HepG2 (cell line): ENCODE results near the gene MPV17L2.
"Not testable (repeated sequence)": the region's sequence is repeated elsewhere in the genome, so short reads cannot be mapped to it uniquely, and the experiment has no call there.

Experiments used
- KDM5A ChIP-seq: fragments of 200-600 bp; sonication (generic); IDR thresholded peaks from 2 replicates; pipeline ENCODE4 v1.7.0; 2018; ENCODE audit warnings: antibody characterized with exemption, mild to moderate bottlenecking, low read length, borderline replicate concordance
- KLF13 ChIP-seq: sonication (generic); formaldehyde crosslinking; IDR thresholded peaks from 2 replicates; pipeline ENCODE4 v1.4.0; 2020; ENCODE audit warnings: mild to moderate bottlenecking, missing genetic modification reagents
- PAF1 ChIP-seq: IDR thresholded peaks from 2 replicates; pipeline ENCODE4 v1.6.1; 2016; ENCODE audit warnings: missing genetic modification reagents, missing compliant biosample characterization
- POLR2A ChIP-seq, 2 experiments: IDR thresholded peaks; 2 replicates each; pipeline ENCODE4 v1.6.1; 2011; ENCODE audit warnings: low read depth in 2 of 2, low read length in 2 of 2, mild to moderate bottlenecking in 1 of 2, moderate library complexity in 1 of 2; ENCODE audit not compliant: insufficient read depth in 1 of 2
- RFX5 ChIP-seq: IDR thresholded peaks from 2 replicates; pipeline ENCODE4 v1.6.1; 2011; ENCODE audit warnings: low read depth, low read length, improper control_type of control experiment
- SMARCC2 ChIP-seq: fragments of 450-650 bp; IDR thresholded peaks from 2 replicates; pipeline ENCODE4 v1.6.1; 2017; ENCODE audit warnings: antibody characterized with exemption, mild to moderate bottlenecking
- TEAD2 ChIP-seq: sonication (generic); formaldehyde crosslinking; IDR thresholded peaks from 2 replicates; pipeline ENCODE4 v1.9.0; 2021; ENCODE audit warnings: missing genetic modification reagents
- YEATS2 ChIP-seq: sonication (generic); formaldehyde crosslinking; IDR thresholded peaks from 2 replicates; pipeline ENCODE4 v1.4.0; 2020; ENCODE audit warnings: missing genetic modification reagents, borderline replicate concordance
- ZFP1 ChIP-seq: IDR thresholded peaks from 2 replicates; pipeline ENCODE4 v1.6.1; 2016
- ZNF777 ChIP-seq: sonication (generic); formaldehyde crosslinking; IDR thresholded peaks from 2 replicates; pipeline ENCODE4 v1.4.0; 2020; ENCODE audit warnings: missing genetic modification reagents
- TF ChIP-seq, protein P1 (sequence below): sonication (generic); formaldehyde crosslinking; conservative IDR thresholded peaks from 2 replicates; pipeline ENCODE4 v1.8.0; 2022; ENCODE audit warnings: mild to moderate bottlenecking, moderate library complexity, missing genetic modification reagents
- TF ChIP-seq, protein P2 (sequence below), 2 experiments: sonication (generic) in 1 of 2; formaldehyde crosslinking in 1 of 2; IDR thresholded peaks; 2 replicates each; pipeline versions ENCODE4 v1.6.1 to v1.9.0; 2014 to 2022; ENCODE audit warnings: antibody characterized with exemption in 1 of 2, borderline replicate concordance in 1 of 2, inconsistent platforms in 1 of 2, low read depth in 1 of 2, missing genetic modification reagents in 1 of 2
- TF ChIP-seq, protein P3 (sequence below): sonication (generic); formaldehyde crosslinking; conservative IDR thresholded peaks from 2 replicates; pipeline ENCODE4 v1.4.0; 2020; ENCODE audit warnings: missing genetic modification reagents

DNA sequence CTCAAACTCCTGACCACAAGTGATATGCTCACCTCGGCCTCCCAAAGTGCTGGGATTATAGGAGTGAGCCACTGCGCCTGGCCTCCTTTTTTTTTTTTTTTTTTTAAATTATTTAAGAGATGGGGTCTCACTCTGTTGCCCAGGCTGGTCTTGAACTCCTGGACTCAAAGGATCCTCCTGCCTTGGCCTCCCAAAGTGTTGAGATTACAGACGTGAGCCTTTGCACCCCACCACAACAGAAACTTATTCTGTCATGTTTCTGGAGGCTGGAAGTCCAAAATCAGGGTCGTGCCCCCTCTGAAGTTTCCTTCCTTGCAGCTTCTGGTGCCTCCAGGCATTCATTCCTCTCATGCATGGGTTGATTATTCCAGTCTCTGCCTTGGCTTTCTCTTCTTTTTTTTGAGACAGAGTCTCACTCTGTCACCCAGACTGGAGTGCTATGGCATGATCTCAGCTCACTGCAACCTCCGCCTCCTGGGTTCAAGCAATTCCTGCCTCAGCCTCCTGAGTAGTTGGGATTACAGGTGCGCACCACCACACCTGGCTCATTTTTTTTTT, 33.9 kb upstream of the MPV17L2 start:
- not testable (repeated sequence) for TF ChIP-seq KDM5A; YEATS2; RFX5; TEAD2 (CRISPR knock-in tag); SMARCC2; ZNF777 (CRISPR knock-in tag); POLR2A (IDR thresholded peaks at IDR 0.05; ENCODE audit: insufficient read depth in 1 of 2, low read depth in 2 of 2, low read length in 2 of 2); KLF13 (CRISPR knock-in tag); PAF1 (CRISPR knock-in tag); ZFP1 (CRISPR knock-in tag)
- TF ChIP-seq, protein P1, sequence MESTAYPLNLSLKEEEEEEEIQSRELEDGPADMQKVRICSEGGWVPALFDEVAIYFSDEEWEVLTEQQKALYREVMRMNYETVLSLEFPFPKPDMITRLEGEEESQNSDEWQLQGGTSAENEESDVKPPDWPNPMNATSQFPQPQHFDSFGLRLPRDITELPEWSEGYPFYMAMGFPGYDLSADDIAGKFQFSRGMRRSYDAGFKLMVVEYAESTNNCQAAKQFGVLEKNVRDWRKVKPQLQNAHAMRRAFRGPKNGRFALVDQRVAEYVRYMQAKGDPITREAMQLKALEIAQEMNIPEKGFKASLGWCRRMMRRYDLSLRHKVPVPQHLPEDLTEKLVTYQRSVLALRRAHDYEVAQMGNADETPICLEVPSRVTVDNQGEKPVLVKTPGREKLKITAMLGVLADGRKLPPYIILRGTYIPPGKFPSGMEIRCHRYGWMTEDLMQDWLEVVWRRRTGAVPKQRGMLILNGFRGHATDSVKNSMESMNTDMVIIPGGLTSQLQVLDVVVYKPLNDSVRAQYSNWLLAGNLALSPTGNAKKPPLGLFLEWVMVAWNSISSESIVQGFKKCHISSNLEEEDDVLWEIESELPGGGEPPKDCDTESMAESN (CRISPR knock-in tag), result not testable (repeated sequence)
- TF ChIP-seq, protein P2, sequence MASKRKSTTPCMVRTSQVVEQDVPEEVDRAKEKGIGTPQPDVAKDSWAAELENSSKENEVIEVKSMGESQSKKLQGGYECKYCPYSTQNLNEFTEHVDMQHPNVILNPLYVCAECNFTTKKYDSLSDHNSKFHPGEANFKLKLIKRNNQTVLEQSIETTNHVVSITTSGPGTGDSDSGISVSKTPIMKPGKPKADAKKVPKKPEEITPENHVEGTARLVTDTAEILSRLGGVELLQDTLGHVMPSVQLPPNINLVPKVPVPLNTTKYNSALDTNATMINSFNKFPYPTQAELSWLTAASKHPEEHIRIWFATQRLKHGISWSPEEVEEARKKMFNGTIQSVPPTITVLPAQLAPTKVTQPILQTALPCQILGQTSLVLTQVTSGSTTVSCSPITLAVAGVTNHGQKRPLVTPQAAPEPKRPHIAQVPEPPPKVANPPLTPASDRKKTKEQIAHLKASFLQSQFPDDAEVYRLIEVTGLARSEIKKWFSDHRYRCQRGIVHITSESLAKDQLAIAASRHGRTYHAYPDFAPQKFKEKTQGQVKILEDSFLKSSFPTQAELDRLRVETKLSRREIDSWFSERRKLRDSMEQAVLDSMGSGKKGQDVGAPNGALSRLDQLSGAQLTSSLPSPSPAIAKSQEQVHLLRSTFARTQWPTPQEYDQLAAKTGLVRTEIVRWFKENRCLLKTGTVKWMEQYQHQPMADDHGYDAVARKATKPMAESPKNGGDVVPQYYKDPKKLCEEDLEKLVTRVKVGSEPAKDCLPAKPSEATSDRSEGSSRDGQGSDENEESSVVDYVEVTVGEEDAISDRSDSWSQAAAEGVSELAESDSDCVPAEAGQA (IDR thresholded peaks at IDR 0.05; ENCODE audit: low read depth), result not testable (repeated sequence)
- TF ChIP-seq, protein P2 (CRISPR knock-in tag; IDR thresholded peaks at IDR 0.05; ENCODE audit: borderline replicate concordance), result not testable (repeated sequence)
- TF ChIP-seq, protein P3, sequence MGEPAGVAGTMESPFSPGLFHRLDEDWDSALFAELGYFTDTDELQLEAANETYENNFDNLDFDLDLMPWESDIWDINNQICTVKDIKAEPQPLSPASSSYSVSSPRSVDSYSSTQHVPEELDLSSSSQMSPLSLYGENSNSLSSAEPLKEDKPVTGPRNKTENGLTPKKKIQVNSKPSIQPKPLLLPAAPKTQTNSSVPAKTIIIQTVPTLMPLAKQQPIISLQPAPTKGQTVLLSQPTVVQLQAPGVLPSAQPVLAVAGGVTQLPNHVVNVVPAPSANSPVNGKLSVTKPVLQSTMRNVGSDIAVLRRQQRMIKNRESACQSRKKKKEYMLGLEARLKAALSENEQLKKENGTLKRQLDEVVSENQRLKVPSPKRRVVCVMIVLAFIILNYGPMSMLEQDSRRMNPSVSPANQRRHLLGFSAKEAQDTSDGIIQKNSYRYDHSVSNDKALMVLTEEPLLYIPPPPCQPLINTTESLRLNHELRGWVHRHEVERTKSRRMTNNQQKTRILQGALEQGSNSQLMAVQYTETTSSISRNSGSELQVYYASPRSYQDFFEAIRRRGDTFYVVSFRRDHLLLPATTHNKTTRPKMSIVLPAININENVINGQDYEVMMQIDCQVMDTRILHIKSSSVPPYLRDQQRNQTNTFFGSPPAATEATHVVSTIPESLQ (CRISPR knock-in tag), result not testable (repeated sequence)
